HG03025 (cell line): ENCODE data around the gene ADAMTS12.

Source experiments
- ATAC-seq: cut with Tn5 transposase; IDR thresholded peaks from one replicate; pipeline ENCODE4 v1.9.1; 2021; ENCODE audit warnings: mild to moderate bottlenecking, moderate library complexity; ENCODE audit not compliant: unreplicated experiment, low FRiP score

ADAMTS12 gene

GRCh38 chr5:33852319-33852718, 39.5 kb downstream of the ADAMTS12 start:
- ATAC-seq: no peak

- ATAC-seq: peak; percentile 93
Observed at GRCh38 chr5:33850100-33850594, 41.6 kb downstream of the ADAMTS12 start.

- no peak for ATAC-seq
Observed at GRCh38 chr5:33848554-33848953, 43.2 kb downstream of the ADAMTS12 start.

GRCh38 chr5:33846851-33847250, 44.9 kb downstream of the ADAMTS12 start:
- no peak for ATAC-seq

- ATAC-seq: no peak
Observed at GRCh38 chr5:33843579-33843978, 48.2 kb downstream of the ADAMTS12 start.

GRCh38 chr5:33842456-33842855, 49.3 kb downstream of the ADAMTS12 start:
- ATAC-seq: no peak

- ATAC-seq: no peak
Observed at GRCh38 chr5:33841891-33842290, 49.9 kb downstream of the ADAMTS12 start.

GRCh38 chr5:33840927-33841547, 50.8 kb downstream of the ADAMTS12 start:
- peak; percentile 58 for ATAC-seq

GRCh38 chr5:33837301-33837700, 54.5 kb downstream of the ADAMTS12 start:
- no peak for ATAC-seq

- ATAC-seq: no peak
Observed at GRCh38 chr5:33834334-33834733, 57.5 kb downstream of the ADAMTS12 start.

- ATAC-seq: no peak
Observed at GRCh38 chr5:33833237-33833575, 58.6 kb downstream of the ADAMTS12 start.

- no peak for ATAC-seq
Observed at GRCh38 chr5:33832404-33833236, 59.2 kb downstream of the ADAMTS12 start.

GRCh38 chr5:33831041-33831440, 60.7 kb downstream of the ADAMTS12 start:
- ATAC-seq: no peak

GRCh38 chr5:33829430-33829829, 62.4 kb downstream of the ADAMTS12 start:
- no peak for ATAC-seq

- ATAC-seq: no peak
Observed at GRCh38 chr5:33828626-33829308, 63.0 kb downstream of the ADAMTS12 start.

GRCh38 chr5:33827885-33828284, 63.9 kb downstream of the ADAMTS12 start:
- ATAC-seq: no peak

- no peak for ATAC-seq
Observed at GRCh38 chr5:33827018-33827707, 64.6 kb downstream of the ADAMTS12 start.

- ATAC-seq: peak; percentile 91
Observed at GRCh38 chr5:33824516-33825195, 67.1 kb downstream of the ADAMTS12 start.

GRCh38 chr5:33817301-33817700, 74.5 kb downstream of the ADAMTS12 start:
- ATAC-seq: no peak

- no peak for ATAC-seq
Observed at GRCh38 chr5:33816791-33817190, 75.0 kb downstream of the ADAMTS12 start.
